HG03039 (cell line): ENCODE results near the gene ZIK1.

Source experiments
- ATAC-seq: cut with Tn5 transposase; IDR thresholded peaks from one replicate; pipeline ENCODE4 v1.9.1; 2021; ENCODE audit warnings: mild to moderate bottlenecking, moderate library complexity; ENCODE audit not compliant: unreplicated experiment

The ZIK1 gene

DNA sequence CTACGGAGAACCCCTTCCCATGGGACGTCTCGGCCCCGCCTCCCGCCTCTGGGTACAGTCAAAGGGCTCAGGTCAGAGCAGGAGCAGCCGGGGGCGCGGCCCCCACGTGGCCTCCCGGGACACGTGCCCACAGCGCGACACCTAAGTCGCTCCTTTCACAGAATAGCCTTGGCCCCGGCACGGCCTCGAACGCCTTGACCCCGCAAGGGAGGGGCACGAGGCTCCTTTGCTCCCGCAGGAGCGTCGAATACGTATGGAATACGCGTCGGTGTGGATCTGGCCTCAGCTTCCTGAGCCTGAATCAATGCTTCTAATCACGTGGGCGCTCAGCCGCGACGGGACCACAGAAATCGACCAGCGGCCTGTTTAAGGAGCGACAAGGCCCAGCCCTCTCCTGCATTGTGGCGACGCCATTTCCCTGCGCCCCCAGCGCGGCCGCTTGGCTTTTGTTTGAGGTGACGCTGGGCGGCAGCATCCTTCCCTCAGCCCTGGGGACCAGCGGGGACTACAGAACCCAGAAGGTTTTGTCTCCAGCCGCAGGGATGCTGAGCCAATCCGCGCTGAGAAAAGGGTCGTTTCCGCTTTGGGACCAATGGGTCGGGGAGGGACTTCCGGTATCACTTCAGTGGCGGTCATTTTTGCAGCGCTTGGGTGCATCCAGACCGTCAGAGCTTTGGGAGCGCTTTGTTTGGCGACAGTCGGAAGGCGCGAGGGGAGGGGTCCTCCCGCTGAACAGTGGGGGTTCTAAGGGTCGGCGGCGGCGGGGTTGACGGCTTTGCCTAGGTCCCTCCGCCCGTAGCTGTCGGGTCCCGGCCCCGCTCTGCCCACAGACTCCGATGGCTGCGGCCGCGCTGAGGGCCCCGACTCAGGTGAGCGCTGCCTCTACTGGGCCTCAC is at the start of gene ZIK1:
Gene ZIK1 (plus strand): TSS at position 625 of the 896 bp plus-strand sequence. CDS start 212 bp downstream, at position 837.
- ATAC-seq: peak; percentile 33

DNA sequence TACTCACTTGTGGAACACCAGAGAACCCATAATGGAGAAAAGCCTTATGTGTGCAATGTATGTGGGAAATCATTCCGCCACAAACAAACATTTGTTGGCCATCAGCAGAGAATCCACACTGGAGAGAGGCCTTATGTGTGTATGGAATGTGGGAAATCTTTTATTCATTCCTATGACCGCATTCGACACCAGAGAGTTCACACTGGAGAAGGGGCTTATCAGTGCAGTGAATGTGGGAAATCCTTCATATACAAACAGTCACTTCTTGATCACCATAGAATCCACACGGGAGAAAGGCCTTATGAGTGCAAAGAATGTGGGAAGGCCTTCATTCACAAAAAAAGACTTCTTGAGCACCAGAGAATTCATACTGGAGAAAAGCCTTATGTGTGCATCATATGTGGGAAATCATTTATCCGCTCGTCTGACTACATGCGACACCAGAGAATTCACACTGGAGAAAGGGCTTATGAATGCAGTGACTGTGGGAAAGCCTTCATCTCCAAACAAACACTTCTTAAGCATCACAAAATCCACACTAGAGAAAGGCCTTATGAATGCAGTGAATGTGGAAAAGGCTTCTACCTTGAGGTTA is 45.9 kb upstream of the ZIK1 start:
- ATAC-seq: no peak

DNA sequence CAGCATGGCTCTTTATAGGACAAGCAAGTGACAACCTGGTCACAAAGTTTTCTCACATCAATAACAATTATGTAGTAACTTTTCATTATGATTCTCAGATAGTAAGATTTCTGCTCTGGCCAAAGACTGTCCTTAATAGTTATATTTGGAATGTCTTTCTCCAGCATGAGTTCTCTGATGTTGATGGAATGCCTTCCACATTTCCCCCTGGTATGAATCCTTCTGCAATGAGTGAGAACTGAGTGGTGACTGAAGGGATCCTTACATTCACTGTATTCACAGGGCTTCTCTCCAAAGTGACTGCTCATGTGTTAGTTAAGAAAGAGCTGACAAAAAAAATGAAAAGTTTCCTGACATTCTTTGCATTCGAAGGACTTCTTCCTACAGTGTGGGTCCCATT is 37.4 kb upstream of the ZIK1 start:
- no peak for ATAC-seq

DNA sequence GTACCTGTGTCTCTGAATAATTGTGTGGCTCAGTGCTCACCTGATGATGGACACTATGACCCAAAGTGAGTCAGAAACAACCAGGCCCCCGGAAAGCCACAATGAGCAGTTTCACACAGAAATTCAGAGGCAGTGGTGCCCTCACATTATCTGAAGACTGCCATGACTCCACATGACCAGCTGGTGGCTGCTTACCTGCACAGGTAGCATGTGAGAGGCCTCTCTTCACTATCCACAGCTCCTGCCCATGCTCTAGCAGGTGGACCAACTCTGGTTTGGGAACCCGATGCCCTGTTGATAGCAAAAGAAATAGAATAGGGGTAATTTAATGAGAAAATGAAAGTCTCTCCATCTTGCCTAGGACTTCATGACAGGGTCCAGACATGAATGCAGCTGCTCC is 31.5 kb upstream of the ZIK1 start:
- ATAC-seq: no peak

DNA sequence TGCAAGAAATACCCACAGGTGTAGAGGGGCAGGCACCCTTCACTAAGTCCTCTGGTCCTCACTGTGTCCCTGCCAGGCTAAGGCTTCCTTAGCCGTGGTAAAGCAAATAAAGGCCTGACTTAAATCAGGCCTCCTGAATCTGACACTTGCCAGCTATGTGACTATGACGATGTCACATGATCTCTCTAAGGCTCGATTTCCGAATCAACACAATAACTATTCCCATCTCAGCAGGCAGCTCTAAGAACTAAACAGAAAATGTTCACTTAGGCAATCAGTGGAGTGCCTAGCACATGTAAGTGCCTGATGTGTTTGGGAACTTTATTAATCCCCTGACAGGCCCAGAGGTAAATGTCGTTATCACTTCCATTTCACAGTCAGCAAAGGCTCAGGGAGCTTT is 26.3 kb upstream of the ZIK1 start:
- no peak for ATAC-seq

DNA sequence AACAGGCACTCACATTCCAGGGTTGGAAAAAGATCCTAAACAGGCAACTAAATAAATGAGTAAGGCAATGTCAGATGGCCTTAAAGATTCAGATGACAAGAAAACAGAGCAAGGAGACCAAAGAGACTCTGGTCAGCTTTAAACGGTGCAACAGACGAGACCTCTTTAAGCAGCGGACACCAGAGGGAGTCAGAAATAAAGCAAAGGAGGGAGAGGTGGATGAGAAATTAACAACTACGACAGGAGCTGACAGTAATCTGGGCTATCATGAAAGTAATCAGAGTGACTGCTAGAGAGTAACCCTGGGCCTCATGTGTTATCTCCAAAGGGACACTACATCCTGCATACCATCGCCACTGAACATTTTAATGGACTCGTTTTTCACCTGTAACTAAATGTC is 25.4 kb upstream of the ZIK1 start:
- ATAC-seq: no peak

DNA sequence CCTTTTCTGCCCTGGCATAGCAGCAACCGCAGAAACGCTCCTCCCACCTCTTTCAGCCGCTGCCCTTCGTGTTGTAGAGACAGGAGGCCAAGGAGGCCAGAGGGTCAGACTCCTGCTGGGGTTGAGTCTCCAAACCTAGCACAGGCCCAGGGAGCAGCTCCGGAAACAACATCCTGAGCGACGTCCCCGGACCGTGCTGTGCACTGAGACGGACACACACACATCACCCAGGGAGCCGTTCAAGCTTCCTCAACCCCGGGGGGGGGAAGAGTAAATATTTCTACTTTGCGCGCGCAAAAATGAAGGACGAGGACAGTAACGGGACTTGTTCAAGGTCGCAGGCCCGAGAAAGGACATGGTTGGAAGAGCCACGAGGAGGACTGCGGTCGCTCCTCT is 24.9 kb upstream of the ZIK1 start:
- no peak for ATAC-seq

DNA sequence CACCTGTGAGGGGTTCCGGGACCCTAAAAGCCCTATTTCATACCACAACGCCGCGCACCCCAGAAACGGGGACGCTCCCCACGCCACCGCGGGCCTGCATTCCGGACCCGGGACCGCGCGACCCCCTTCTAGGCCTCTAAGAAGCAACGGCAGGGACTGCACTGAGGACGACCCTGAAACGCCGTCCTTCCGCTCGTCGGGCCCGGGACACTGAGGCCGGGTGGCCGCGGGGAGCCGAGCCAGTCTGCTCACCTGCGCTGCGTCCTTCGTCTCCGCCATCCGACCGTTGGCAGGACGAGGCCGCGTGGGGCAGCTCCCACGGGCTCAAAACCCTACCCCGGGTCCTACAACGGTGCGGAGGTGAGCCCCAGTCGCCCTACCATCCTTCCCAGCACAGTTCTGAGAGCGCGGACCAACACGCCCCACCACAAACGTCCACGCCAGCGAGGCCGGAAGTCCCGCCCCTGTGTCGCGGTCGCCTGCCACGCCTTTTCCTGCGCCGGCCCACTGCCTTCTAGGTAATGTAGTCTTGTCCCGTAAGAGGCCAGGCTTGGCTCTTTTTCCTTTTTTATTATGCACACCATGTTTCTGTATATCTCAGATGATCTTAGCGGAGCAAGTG is 24.4 kb upstream of the ZIK1 start, which contains the start of gene ZNF550:
Gene ZNF550 (minus strand): TSS at position 460 of the 622 bp plus-strand sequence. CDS start 181 bp downstream, at position 279.
- peak; percentile 98 for ATAC-seq

DNA sequence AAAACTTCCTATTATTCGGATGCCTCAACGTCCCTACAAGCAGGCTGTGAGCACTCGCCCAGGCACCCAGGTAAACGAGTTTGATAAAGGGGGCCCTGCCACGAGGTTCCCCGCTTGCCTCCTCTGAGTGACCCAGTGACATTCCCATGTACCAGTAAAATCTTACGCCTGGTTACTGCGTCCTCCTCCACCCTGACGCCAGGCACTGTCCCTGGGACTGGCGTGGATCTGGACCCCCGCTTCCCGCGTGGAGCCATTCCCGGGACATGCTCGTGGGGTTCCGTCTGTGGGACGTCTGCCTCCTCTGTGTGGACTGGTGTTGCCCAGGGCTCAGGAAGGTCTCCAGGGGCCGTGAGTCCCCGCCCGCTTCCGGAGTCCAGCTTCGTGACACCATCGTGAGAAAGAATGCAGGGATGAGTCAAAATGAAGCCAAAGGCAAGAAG is 23.9 kb upstream of the ZIK1 start:
- no peak for ATAC-seq

DNA sequence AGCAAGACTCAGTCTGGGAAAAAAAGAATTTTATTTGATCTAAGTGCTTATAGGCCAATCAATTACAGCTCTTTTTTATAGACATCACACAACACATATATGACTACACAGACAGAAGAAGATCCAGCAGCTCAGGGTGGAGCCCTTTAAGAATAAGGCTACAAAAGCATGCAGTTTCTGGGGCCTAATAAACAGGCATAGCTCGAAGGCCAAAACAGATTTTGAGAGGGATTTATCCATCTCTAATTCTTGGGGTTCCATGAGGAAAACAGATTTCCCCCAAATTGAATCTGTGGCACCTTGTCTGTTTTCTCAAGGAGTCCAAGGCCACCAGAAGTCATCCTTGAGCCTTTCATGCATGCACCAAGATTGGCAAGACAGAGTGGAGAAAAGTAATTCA is 20.4 kb upstream of the ZIK1 start:
- no peak for ATAC-seq

DNA sequence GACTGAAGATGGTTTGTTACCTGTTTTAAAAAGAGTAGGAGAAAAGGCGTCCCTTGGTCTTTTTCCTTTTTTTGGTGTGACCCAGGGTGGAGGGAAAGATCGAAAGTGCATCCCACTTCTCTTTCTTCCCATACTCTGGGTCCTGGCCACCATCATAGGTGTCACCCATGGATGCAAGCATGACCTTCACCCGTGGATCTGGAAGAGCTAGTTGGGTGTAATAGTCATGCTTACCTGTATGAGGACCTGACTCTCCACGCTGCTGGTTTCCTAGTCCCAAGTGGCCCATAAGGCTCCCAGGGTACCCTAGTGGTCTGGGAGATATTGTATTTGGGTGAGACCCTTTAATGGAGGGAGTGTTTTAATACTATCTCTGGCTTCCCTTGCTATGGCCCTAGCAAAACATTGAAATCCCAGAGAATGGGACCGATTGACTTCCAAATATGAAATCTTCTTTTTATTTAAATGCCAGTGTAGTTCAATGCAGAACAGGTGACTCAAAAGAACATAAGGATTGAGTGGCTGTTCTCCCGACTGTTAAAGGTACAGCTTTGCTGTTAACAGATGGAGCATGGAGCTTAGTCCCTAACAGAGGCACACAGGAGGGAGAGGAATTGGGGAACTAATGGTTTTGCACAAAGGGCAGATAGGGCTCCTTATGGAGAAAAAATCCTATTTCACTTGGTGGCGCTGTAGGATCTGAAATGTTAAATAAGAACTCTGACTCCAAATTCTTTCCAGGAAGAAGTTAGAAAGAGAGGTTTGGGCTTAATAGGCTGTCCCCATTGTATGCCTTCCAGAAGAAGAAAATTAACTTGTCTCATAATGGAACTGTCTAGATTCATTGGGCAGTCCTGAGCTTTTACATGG is 17.3 kb upstream of the ZIK1 start:
- ATAC-seq: no peak

DNA sequence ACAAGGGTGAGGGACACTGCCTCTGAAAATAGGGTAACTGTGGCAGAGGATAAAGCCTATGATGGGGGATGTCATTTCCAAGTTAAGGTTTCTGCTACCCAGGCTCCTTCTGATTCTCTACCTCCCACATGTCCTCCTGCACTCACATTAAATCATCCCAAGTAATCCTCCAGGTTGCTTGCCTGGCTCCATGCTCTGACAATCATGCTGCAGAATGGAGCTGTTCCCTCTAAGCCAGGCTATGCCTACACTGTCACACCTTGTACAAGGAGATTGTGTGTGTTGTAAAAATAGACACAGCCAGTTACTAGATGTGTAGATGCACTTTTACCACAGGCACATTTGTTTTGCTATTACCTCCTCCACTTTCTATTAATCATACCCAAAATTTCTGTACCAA is 13.2 kb upstream of the ZIK1 start:
- no peak for ATAC-seq

DNA sequence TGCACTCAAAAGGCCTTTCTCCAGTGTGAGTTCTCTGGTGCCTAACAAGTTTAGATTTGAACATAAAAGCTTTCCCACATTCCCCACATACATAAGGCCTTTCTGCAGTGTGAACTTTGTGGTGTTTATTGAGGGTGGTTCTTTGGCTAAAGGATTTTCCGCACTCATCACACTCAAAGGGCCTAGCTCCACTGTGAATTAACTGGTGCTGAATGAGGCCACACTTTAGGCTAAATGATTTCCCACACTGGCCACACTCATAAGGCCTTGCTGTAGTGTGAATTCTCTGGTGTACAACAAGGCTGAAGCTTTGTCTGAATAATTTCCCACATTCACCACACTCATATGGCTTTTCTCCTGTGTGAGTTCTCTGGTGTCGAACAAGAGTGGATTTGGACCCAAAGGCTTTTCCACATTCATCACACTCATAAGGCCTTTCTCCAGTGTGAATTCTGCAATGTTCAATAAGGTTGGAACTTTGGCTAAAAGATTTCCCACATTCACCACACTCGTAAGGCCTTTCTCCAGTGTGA is 11.5 kb upstream of the ZIK1 start:
- no peak for ATAC-seq

DNA sequence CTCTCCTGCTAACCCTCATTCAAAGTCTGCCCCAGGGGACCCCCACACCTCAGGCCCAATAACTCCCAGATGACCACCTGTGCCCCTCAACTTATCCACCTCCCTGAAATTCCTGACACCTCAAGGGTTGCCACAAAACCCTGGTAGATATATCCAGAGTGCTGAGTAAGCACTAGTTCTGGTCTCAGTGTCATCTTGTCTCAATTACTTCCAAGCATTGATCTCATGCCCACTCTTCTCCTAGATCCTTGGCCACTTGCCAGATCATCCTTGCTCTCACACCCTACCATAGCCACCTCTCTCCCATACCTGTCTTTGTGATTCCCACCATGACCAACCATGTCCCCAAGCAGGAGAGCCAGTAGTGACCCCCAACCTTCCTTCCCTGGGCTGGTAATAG is 7.3 kb upstream of the ZIK1 start:
- ATAC-seq: no peak

DNA sequence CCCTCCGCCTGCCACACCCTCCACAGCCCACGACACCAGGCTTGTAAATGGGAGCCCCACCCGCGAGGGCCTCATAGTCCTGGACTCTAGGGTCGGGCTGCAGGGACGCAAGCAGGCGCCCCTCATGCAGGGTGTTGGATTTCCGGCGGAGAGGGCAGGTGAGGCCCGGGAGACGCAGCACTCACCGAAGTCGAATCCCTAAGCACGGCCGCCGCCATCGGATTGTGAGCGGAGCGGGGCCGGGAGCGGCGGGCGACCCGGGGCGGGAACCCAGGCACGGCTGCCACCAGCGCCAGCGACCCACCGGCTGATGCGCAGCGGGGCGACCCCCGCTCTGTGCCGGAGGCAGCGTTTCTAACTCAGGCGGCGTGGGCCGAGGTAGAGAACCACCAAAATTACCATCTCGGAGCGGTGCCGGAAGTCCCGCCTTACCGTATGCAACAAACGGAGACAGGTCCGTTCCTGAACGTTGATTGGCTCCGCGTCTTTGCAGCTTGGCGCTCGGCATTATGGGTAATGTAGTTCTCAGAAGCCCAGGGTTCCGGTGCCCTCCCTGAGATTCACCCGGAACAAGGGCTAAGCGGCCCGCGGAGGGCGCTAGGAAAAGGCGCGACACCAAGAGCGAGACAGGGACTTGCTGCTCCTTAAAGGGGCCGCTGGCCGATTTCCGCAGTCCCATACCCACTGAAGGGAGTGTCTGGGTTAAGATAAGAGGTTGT is 5.3 kb upstream of the ZIK1 start, which contains the start of gene ZNF416:
Gene ZNF416 (minus strand): TSS at position 425 of the 719 bp plus-strand sequence. CDS start 207 bp downstream, at position 218.
- peak; percentile 92 for ATAC-seq

DNA sequence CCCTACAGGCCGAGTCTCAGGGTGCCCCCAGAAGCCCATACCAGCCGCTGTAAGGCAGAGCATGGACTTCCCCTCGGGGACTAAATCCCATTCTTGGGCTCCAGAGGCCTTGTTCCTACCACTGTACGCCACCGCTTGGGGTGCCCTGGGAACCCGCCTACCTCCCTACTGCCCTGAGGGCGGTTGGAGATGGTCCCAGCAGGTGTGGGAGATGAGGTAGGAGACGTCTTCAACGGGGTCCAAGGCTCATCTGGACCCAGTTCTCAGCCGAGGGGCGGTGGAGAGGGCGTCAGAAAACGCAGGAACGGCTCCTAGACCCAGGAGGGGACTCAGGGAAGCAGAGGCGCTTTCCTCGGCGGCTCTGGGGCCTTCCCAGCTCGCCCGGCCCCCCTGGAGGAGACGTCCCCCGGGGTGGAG is 833 bp upstream of the ZIK1 start:
- no peak for ATAC-seq

DNA sequence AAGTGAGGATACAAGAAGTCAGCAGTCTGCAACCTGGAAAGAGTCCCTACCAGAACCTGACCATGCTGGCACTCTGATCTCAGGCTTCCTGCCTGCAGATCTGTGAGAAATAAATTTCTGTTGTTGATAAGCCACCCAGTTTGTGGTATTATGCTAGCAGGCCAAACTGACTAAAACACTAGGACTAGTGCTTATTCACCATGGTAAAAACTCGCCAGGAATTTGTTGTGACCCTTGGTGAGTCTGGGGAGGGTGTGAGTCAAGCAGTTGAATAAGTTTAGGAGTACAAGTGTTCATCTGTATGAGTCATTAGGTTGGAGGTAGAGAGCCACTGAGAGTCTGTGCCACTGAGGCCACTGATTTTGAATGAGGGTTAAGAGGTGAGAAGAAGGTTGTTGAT is 3.6 kb downstream of the ZIK1 start:
- no peak for ATAC-seq

DNA sequence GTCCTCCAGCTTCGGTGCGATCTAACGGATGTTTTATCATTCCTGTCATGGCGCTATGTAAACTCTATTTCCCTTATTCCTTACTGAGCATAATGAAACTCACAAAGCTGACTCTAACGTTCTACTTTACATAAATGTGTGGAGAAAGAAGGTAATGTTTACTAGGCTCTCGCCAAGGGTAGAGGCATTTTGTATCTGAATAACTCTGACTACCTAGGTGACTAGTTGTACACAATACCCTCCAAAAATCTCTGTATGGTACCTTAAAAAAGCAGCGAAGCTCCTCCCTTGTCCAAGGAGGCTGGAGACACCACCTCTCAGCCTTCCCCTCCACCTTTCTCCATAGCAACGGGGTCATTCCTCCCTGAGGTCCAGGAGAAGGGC is 15.4 kb downstream of the ZIK1 start:
- ATAC-seq: no peak

DNA sequence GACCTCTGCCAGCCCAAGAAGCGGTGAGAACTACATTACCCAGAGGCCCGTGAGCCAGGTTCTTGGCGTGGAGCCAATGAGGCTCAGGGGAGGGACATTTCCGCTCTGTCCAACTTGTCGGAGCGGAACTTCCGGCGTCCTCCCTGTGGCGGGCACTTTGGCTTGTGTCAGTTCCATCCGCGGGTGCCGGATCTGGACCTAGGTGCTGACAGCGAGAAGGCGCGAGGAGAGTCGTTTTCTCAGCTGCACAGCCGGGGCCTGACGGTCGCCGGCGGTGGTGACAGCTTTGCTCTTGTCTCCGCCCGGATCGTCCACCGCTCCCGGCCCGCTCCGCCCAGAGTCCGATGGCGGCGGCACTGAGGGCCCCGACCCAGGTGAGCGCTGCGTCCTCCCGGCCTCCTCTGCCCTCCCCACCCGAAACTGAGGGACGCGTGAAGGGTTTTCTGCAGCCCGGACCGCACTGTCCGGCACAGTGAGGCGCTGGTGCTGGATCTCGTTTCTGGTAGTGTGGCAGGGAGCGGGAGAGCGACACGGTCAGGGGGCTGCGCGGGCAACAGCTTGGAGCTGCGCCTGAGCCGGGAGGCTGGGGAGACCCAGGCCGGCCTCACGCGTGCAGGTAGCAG is 15.9 kb downstream of the ZIK1 start, which contains the start of gene ZNF530:
Gene ZNF530 (plus strand): TSS at position 125 of the 623 bp plus-strand sequence. CDS start 4,461 bp downstream, outside the sequence.
- ATAC-seq: peak; percentile 88
